ENCODE data around the gene ARHGAP12.

Gene ARHGAP12

DNA sequence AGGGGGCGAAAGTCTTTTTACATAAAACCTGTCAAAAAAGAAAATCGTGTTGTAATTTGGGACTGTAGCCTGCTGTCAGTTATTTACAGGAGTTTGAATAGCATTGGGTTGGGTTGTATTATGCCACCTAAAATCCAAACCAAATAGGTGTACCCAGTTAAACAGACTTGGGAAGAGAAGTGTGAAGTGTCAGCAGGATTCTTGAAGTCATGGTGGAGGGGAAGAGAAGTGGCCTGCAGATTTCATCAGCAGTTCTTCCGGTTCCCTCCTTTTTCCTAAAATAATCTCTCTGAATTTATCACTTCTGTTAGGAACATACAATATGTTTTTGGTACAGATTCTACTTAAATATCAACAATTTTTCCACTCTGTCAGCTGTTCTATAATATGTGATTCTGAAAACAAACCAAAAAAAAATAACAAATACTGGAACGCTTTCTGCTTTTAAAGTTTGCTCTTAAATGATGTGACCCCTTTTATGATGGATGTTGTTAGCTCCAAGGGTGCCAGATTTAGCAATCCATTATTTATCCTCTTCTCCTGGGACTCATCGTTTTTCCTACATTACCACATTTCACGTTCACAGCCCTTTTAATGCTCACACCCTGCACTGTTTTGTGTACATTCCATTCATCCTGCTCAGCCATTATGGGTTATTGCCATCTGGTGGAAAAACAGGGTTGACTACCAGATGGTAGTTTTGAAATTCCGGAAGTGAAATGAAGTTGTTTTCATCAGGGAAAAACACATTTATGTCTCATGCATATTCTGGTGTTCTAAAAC lies 18.7 kb upstream of the ARHGAP12 start:
- DNase-seq: no peak

GRCh38 chr10:31945392-31945791 lies 16.8 kb upstream of the ARHGAP12 start:
- DNase-seq: no peak

DNA sequence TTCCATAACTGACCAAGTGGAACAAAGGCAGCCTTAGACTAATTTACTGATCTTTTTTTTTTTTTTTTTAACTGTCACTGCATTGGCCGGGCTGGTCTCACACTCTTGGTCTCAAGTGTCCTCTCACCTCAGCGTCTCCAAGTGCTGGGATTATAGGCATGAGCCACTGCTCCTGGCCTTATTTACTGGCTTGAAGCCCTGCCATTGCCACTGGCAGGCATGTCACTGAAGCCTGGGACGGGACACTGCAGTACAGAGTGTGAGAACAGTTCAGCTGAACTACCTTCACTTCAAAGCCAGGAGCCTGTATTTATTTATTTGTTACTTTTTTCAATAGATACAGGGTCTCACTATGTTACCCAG lies 15.4 kb upstream of the ARHGAP12 start:
- no peak for DNase-seq

DNA sequence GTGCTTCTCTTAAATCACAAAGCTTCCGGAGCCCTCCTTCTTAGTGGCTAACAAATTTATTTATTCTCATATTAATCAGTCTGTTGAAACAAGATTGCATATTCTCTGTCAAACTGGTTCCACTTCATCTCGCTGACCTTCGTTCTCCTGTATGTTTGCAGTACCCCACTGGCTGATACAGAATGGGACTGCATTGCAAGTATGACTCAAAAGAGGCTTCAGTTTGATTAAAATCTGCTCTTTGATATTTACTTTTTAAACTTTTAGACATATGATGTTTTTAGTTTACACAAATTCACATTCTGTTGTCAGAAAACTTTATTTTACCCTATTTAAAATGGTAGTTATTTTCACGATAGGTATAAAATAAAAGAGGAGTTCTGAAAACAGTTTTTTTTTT lies 14.3 kb upstream of the ARHGAP12 start:
- DNase-seq: no peak

GRCh38 chr10:31942435-31942834 lies 13.8 kb upstream of the ARHGAP12 start:
- no peak for DNase-seq

- no peak for DNase-seq
Measured at GRCh38 chr10:31940839-31941653, 12.4 kb upstream of the ARHGAP12 start.

- no peak for DNase-seq
Measured at GRCh38 chr10:31939797-31940708, 11.4 kb upstream of the ARHGAP12 start.

DNA sequence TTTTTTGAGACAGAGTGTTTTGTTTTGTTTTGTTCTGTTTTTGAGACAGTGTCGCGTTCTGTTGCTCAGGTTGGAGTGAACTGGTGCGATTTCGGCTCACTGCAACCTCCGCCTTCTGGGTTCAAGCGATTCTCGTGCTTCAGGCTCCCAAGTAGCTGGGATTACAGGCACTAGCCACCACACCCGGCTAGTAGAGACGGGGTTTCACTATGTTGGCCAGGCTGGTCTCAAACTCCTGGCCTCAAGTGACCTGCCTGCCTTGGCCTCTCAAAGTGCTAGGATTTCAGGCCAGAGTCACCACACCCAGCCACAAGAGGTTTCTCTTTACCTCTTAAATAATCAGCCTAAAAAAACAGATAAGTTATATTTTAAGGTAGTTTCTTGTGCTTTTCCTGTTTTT lies 8.7 kb upstream of the ARHGAP12 start:
- DNase-seq: no peak

DNA sequence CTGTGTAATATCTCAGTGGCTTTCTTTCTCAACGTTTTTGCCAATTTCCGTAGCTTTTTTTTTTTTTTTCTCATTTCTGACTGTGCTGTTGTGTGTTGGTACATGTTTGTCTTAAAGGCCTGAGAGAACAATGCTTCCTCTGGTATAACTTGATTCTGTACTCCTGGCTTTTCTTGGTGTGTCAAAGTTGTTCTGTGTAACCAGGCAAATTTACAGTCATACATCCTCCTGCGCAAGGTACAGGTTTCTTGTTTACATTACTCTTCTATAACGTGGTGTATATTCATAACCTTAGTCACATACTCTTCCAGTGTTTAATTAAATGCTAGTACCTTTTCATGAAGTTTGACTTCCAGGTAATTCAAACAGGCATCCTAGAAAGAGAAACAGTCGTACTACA lies 8.3 kb upstream of the ARHGAP12 start:
- no peak for DNase-seq

DNA sequence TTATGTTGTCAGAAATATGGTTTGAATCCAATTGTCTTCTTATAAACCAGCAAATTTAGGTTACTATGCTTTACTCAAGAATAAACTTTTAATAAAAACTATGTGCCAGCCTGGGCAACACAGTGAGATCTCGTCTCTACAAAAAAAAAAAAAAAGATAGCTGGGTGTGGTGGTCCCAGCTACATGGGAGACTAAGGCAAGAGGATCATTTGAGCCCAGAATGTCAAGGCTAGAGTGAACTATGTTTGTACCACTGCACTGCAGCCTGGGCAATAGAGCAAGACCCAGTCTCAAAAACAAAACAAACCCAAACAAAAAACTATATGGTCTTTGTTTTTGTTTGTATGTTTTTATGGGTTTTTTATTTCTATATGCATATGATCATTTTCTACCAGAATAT lies 7.5 kb upstream of the ARHGAP12 start:
- no peak for DNase-seq

GRCh38 chr10:31935678-31936077 lies 7.0 kb upstream of the ARHGAP12 start:
- DNase-seq: no peak

DNA sequence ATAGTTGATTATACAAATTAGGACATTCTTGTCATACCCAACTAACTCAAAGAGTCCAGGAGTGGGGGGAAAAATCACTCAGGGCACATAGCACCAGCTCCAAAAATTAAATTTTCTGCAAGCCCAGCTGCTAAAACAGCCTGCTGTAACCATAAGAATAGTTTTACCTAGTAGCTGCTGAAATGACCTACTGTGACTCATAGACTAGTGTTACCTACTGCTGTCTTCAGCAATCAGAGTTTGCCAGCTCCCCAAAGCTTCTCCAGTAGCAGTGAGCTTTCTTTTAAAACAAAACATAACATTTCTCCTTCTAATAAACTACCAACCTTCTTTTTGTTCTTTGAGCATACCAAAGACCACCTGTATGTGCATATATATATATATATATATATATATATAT lies 4.2 kb upstream of the ARHGAP12 start:
- DNase-seq: no peak

- DNase-seq: no peak
Measured at GRCh38 chr10:31930856-31931255, 2.2 kb upstream of the ARHGAP12 start.

DNA sequence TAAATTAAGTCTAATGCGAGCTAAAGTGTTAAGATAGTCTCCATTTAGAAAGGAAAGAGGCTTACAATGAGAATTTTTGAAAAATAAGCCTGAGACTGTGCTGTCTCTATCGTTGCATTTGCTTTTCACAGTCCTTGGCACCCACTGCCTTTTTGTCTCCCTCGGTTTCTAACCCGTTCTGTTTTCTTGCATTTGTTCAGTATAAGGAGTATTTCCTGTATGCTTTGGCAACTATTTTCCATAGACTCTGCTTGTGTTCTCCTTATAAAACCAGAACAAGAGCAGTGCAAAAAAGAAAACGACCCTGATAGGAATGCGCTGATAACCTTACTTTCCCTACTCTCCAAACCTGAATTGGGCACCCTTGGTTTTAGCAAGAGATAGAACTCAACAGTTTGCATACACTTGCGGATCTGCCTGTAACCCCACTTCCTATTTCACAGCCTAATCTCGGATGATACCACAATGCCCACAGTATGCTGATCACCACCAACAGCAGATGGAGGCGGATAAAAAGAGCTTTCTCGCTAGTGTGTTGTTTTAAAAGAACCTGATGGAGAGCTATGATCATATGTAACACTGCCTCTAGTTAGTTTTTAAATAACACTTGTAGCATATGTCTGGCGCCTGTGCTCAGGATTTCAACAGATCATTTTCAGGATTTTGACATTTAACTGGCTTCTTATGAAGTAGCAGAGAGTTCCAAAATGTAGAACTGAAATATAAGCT lies 1.6 kb upstream of the ARHGAP12 start:
- peak; percentile 16 for DNase-seq

DNA sequence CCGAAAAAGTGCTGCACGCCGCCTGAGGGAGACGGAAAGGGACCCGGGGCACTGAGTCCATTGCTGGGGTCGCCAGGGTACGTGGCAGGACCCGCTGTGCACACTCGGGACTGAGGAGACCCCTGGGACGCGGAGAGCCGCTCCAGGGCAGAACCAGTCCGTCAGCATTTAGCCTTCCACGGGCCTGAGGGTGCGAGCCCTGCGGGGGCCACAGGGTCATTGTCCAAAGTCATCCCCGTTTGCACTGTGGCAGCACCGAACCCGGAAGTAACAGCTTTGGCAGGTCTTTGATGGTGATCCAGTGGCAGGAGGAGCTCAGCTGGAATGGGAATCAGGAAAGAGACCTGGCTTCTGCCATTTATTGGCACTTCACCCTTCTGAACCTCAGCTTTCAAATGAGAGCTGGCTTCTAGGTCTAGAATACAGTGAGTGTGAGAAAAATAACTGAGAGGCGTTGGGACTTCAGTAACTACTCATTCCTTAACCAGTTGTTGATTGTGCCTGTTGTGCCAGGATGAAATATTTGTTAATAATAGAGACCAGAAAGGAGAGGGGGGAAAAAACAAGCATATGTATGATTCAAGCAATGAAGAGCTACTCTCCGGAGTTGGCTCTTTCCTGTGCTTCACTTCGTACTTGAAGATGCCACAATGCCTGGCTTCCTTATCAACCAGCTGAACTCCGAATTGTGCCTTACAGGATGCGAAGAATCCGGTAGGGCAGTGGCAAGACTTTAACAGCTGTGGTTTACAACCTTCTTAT lies 811 bp upstream of the ARHGAP12 start:
- peak; percentile 22 for DNase-seq

DNA sequence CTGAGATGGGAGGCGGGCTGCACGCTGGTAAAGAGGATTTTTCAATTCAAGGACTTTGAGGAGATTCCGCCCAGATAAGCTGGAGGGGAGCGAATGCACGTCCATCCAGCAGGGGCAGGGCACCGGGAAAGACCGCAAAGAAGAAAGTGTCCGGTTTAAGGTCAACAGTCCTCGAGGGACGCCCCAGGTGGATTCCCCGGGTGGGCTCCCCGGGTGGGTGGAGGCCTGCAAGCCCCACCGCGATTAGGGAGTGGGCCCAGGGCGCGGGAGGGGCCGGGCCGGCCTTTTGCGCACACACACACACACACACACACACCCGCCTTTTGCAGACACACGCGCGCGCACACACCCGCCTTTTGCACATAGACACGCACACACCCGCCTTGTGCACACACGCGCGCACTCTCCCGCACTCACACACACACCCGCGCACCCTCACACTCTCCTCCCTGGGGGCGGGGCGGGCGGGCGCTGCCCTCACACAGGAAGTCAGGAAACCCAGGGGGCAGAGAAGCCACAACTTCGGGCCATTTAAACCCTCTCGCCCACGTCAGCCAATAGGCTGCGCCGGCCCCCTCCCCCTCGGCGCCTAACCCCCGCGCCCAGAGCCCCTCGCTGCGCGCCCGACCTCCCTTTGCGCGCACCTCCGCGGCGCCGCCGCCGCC lies 615 bp downstream of the ARHGAP12 start:
- peak; percentile 50 for DNase-seq

DNA sequence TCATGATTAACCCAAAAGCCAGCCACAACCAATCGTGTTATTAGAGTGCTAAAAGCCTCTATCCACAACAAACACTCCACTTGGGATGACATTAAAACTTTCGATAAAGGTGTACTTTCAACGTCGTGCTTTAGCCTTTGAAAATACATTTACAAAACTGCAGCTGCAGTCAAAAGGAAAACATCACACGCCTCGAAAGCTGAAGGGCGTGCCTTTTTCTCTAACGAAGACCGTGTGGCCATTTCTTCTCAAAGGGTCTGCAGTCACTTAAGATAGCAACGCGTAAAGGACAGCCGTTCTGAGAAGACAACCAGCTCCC lies 1.1 kb downstream of the ARHGAP12 start:
- no peak for DNase-seq

DNA sequence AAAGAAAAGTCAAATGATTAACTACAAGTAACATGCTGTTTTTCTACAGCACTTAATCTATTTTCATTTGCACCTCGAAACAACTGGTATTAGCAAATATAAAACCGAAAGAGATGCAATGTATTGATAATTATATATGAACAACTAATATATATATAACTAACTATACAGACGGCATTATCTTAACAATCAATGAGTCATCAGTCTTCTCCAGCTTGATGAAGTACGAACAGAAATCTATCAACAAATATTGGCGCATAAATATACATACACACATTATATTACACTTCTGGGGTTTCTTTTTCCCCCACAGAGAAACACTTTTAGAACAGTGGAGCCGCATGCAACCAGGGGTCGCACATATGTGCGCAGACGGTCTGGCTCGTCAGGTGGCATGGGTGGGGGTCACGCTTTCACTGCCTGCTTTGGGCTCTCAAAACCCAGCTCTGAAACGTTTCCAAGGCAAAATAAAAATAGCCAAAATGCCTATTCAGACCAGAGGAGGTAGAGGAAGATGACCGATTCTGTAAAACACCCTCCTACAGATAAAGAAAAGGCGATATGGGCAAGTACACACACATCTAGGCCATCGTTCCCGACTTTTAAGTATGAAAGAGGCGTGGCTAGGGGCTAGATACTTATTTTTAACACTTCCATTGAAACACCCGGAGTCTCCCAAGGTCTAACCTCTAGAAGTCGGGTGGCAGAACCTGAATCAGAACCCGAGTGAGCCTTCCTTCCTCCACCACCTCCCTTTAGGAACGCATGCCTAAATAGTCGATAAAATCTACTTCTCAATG lies 1.7 kb downstream of the ARHGAP12 start:
- DNase-seq: no peak

- DNase-seq: no peak
Measured at GRCh38 chr10:31926160-31926559, 2.5 kb downstream of the ARHGAP12 start.

DNA sequence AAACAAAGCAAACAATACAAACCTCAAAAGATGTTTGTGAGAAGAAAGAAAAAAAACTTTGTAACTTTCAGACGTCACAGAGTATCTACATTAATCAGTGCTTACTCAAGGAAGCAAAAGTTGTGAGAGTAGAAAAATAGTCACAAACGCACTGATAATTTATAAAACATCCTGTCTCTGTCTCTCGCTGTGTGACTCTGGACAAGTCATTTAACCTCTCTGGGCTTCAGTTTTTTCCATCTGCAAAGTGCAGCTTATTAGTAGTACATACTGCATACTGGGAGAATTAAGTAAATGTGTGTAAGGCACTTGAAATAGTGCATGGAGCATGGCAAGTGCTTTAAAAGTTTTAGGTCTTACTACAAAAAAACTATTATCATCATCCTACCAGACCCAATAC lies 3.8 kb downstream of the ARHGAP12 start:
- no peak for DNase-seq

DNA sequence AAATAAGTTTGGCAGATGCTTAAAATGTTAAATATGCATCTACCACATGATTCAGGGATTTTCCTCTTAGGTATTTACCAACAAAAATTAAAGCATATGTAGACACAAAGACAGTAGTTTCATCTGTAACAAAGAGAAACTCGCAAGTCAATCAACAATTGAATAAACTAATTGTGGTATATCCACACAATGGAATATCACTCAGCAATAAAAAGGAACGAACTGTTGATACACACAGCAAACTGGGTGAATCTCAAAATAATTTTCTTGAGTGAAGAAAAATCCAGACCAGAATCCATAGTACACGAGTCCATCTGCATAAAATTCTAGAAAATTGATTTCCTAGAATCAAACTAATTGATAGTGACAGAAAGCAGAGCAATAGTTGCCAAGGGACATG lies 5.2 kb downstream of the ARHGAP12 start:
- DNase-seq: no peak
